ENCODE results near the gene MARCKS. TPM values are rescaled to one million over a fixed set of nuclear protein-coding genes. Genes with fewer than 3 reads are reported as not detected.

The MARCKS gene
- total RNA-seq: 1 to 10 TPM; 2.1 to 9.2 (median 8.6) TPM
- total RNA-seq (2013): 15.5 TPM

- peaks cover 48% of the 10 kb centered on the region for H3K4me1 ChIP-seq (ENCODE audit: control insufficient read depth, insufficient read depth, low read length)
- H3K27ac ChIP-seq (ENCODE audit: low read length): peak within 1 kb of the TSS; percentile 78
- intact Hi-C loops (cut with micrococcal nuclease): loop anchor here (5.0 kb wide), 1 partner anchor 550 kb away; no protein-coding TSS in a partner anchor
- peak; percentile 34 to 63 for DNase-seq
- H3K4me1 Mint-ChIP-seq: peaks cover 5 to 6% of the 10 kb centered on the region in 2 donors
- peaks cover 51% of the 10 kb centered on the region for H3K27me3 ChIP-seq (ENCODE audit: control insufficient read depth, insufficient read depth, low read length)
- peak in 2 of 3 donors; percentile 41 to 49 for ATAC-seq
- WGBS (ENCODE audit: insufficient coverage): under 1% methylated on average over 39 of the region's 49 CpGs
- peak within 1 kb of the TSS in 1 of 2 donors; percentile 48 for H3K27ac Mint-ChIP-seq
- peak within 1 kb of the TSS; percentile 51 for H3K4me3 ChIP-seq (ENCODE audit: low read length)
- H3K9me3 ChIP-seq (ENCODE audit: control insufficient read depth, insufficient read depth, low read length): peaks cover 3% of the 10 kb centered on the region
- peaks cover 7% of the 10 kb centered on the region for H3K36me3 Mint-ChIP-seq
- peaks cover 39 to 48% of the 10 kb centered on the region in 2 donors for H3K27me3 Mint-ChIP-seq (ENCODE audit: low read depth in 2 of 2)
- no peak for TF ChIP-seq CTCF (IDR thresholded peaks at IDR 0.05)
- no peaks in the 10 kb centered on the region for H3K36me3 ChIP-seq (ENCODE audit: control insufficient read depth, insufficient read depth, low read length)
- no peak within 1 kb of the TSS for H3K4me3 Mint-ChIP-seq
- peaks cover 0 to 7% of the 10 kb centered on the region in 2 donors for H3K9me3 Mint-ChIP-seq
These were observed at the start of gene MARCKS for GRCh38 chr6:113856625-113857555. Gene MARCKS (plus strand): TSS chr6:113857345. CDS start chr6:113857746, 401 bp downstream.

- peaks cover 0 to 2% of the 10 kb centered on the region in 2 donors for H3K9me3 Mint-ChIP-seq
- H3K4me1 Mint-ChIP-seq: peaks cover 0 to 5% of the 10 kb centered on the region in 2 donors
- no peaks in the 10 kb centered on the region for H3K27me3 ChIP-seq (ENCODE audit: control insufficient read depth, insufficient read depth, low read length)
- 25% methylated on average over 5 of the region's 5 CpGs for WGBS (ENCODE audit: insufficient coverage)
- H3K27me3 Mint-ChIP-seq (ENCODE audit: low read depth in 2 of 2): no peaks in the 10 kb centered on the region
- no peaks in the 10 kb centered on the region for H3K36me3 Mint-ChIP-seq
- H3K9me3 ChIP-seq (ENCODE audit: control insufficient read depth, insufficient read depth, low read length): no peaks in the 10 kb centered on the region
- no peak overlapping the region for H3K4me3 Mint-ChIP-seq
- H3K27ac ChIP-seq (ENCODE audit: low read length): no peak overlapping the region
- peaks cover 3% of the 10 kb centered on the region for H3K4me1 ChIP-seq (ENCODE audit: control insufficient read depth, insufficient read depth, low read length)
- no peaks in the 10 kb centered on the region for H3K36me3 ChIP-seq (ENCODE audit: control insufficient read depth, insufficient read depth, low read length)
- DNase-seq: no peak
- intact Hi-C loops (cut with micrococcal nuclease): no loop called here
- no peak overlapping the region for H3K27ac Mint-ChIP-seq
- H3K4me3 ChIP-seq (ENCODE audit: low read length): no peak overlapping the region
- no peak for TF ChIP-seq CTCF (IDR thresholded peaks at IDR 0.05)
- ATAC-seq: no peak
These were observed 47.3 kb upstream of the MARCKS start for GRCh38 chr6:113809826-113810225.

- no peak overlapping the region for H3K27ac Mint-ChIP-seq
- H3K27me3 Mint-ChIP-seq (ENCODE audit: low read depth in 2 of 2): no peaks in the 10 kb centered on the region
- H3K9me3 Mint-ChIP-seq: no peaks in the 10 kb centered on the region
- ATAC-seq (no peak), DNase-seq (no peak)
- H3K4me1 ChIP-seq (ENCODE audit: control insufficient read depth, insufficient read depth, low read length): peaks cover 3% of the 10 kb centered on the region
- H3K36me3 Mint-ChIP-seq: no peaks in the 10 kb centered on the region
- no peak for TF ChIP-seq CTCF (IDR thresholded peaks at IDR 0.05)
- WGBS (ENCODE audit: insufficient coverage): 100% methylated on average over 1 of the region's 3 CpGs
- no peak overlapping the region for H3K27ac ChIP-seq (ENCODE audit: low read length)
- no peak overlapping the region for H3K4me3 Mint-ChIP-seq
- H3K27me3 ChIP-seq (ENCODE audit: control insufficient read depth, insufficient read depth, low read length): no peaks in the 10 kb centered on the region
- H3K9me3 ChIP-seq (ENCODE audit: control insufficient read depth, insufficient read depth, low read length): no peaks in the 10 kb centered on the region
- H3K36me3 ChIP-seq (ENCODE audit: control insufficient read depth, insufficient read depth, low read length): no peaks in the 10 kb centered on the region
- H3K4me1 Mint-ChIP-seq: peaks cover 0 to 5% of the 10 kb centered on the region in 2 donors
- no peak overlapping the region for H3K4me3 ChIP-seq (ENCODE audit: low read length)
- intact Hi-C loops (cut with micrococcal nuclease): no loop called here
These were observed 44.0 kb upstream of the MARCKS start for GRCh38 chr6:113813142-113813541.
